ENCODE data around the gene ARL5B.
"Not testable (repeated sequence)": the region's sequence is repeated elsewhere in the genome, so short reads cannot be mapped to it uniquely, and the experiment has no call there.

Gene ARL5B

GRCh38 chr10:18659125-18659818, at the start of gene ARL5B:
TSS of gene ARL5B (plus strand) at chr10:18659431. CDS start at chr10:18659638, 207 bp downstream.
- peak; percentile 97 for DNase-seq (ENCODE audit: low read depth)

- peak; percentile 63 for DNase-seq (ENCODE audit: low read depth)
Observed at GRCh38 chr10:18610517-18610916, 48.7 kb upstream of the ARL5B start.

GRCh38 chr10:18611168-18611567, 48.1 kb upstream of the ARL5B start:
- DNase-seq (ENCODE audit: low read depth): no peak

GRCh38 chr10:18615618-18616017, 43.6 kb upstream of the ARL5B start:
- DNase-seq (ENCODE audit: low read depth): no peak

DNA sequence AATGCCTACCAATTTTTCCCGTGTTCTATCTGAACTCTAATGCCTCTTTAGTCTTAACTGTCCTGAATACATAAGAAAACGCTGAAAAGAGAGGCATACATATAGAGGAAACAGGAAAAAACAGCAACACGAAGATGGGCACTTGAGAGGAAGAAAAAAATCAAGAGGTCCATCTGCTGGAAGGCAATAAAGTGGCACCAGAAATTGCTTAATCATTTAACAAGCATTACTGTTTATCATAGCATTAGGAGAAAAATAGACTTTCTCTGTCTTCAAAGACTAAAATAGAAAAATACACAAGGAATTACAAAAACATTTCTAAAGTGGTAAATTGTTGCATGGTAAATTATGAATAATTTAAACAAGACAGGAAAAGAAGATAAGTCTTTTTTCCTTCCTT, 42.9 kb upstream of the ARL5B start:
- no peak for DNase-seq (ENCODE audit: low read depth)

DNA sequence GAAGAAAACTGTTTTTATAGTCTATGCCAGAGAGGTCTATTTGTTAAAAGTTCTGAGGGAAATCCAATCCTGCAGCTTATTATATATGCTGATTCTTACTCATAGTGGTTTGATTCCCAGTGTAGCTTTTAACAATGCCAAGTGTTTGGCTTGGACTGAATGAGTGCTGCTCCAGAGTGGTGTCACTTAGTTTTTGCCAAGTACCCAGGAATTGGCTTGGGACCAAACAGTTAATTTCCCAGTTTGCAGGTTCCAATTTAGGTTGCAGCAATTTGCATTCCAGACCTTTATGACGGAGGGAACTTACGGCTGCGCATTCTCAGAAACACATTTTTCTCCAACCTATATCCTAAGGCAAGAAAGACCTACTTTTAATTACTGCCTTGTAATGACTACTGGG, 40.2 kb upstream of the ARL5B start:
- DNase-seq (ENCODE audit: low read depth): peak; percentile 60

GRCh38 chr10:18620856-18621255, 38.4 kb upstream of the ARL5B start:
- no peak for DNase-seq (ENCODE audit: low read depth)

DNA sequence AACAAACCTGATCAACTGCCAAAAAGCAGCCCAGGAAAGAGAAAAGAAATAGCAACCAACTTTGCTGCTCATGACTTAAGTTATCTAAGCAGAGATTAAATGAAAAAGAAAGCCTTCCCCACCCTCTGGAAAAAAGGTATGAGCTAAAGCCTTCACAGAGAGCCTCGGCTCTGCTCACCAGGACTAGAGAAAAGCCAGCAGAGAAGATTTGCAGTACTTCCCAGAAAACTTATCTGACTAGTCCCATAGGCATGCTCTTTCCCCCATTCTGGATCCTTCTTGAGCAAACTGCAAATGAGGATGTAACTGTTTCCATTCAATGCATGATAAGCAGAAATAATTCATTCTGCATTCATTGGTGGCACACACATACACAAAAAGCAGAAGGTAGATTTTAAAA, 35.6 kb upstream of the ARL5B start:
- peak; percentile 16 for DNase-seq (ENCODE audit: low read depth)

DNA sequence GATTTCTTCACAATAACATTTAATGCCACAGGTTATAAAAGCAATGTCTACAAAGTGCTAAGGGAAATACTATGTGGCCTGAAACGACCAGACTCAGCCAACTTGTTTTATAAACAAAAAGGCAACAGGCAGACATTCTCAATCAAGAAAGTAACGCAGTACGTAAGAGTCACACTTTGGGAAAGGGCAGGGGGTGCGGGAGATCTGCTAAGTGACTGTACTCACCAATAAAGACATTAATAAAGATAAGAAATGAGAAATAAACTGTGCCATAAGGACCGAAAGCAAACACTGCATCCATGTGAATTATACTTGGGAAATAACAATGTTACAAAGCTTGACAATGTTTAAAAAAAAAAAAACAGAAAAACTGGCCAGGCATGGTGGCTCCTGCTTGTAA, 33.3 kb upstream of the ARL5B start:
- no peak for DNase-seq (ENCODE audit: low read depth)

DNA sequence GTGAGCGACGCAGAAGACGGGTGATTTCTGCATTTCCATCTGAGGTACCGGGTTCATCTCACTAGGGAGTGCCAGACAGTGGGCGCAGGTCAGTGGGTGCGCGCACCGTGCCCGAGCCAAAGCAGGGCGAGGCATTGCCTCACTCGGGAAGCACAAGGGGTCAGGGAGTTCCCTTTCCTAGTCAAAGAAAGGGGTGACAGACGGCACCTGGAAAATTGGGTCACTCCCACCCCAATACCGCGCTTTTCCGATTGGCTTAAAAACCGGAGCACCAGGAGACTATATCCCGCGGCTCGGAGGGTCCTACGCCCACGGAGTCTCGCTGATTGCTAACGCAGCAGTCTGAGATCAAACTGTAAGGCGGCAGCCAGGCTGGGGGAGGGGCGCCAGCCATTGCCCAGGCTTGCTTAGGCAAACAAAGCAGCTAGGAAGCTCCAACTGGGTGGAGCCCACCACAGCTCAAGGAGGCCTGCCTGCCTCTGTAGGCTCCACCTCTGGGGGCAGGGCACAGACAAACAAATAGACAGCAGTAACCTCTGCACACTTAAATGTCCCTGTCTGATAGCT, 31.7 kb upstream of the ARL5B start:
- peak; percentile 16 for DNase-seq (ENCODE audit: low read depth)

GRCh38 chr10:18632500-18632899, 26.7 kb upstream of the ARL5B start:
- DNase-seq (ENCODE audit: low read depth): not testable (repeated sequence)

DNA sequence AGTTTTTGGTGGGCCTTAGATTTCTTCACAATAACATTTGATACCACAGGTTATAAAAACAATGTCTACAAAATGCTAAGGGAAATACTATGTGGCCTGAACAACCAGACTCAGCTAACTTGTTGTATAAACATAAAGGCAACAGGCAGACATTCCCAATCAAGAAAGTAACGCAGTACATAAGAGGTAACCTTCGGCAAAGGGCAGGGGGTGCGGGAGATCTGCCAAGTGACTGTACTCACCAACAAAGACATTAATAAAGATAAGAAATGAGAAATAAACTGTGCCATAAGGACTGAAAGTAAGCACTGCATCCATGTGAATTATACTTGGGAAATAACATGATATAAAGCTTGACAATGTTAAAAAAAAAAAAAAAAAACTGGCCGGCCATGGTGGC, 23.2 kb upstream of the ARL5B start:
- no peak for DNase-seq (ENCODE audit: low read depth)

DNA sequence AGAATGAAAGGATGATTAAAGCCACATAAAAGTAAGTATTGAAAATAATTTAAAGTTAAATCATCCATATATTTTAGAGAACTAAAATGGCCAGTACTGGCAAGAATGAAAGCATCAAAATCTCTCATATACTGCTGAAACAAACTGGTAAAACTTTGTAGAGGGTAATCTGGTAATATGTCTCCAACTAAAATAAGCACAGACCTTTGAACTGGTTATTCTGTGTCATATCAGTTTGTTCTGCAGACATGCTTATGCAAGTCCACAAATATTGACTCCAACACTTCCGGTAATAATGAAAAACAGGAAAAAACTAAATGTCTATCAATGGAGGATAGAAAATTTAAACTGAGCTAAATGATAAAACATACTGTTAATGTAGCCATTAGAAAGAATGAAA, 21.8 kb upstream of the ARL5B start:
- not testable (repeated sequence) for DNase-seq (ENCODE audit: low read depth)

- DNase-seq (ENCODE audit: low read depth): not testable (repeated sequence)
Observed at GRCh38 chr10:18639719-18640118, 19.5 kb upstream of the ARL5B start.

DNA sequence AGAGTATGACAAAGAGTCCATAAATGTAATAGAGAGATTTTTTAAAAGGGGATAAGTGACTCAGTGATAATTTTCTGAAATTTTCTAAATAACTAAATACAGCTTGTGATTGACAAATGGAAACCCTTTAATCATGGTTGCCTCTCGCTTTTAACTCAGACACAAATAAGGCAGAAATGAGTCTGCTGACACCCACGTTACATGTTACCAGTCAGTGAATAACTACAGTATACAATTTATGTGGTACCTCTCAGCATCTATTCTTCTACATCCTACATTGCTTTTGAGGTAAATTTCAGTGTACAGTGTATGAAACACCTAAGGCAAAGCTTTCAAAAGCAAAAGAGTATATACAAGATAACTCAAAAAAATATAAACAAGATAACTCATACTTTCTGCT, 12.1 kb upstream of the ARL5B start:
- DNase-seq (ENCODE audit: low read depth): no peak

DNA sequence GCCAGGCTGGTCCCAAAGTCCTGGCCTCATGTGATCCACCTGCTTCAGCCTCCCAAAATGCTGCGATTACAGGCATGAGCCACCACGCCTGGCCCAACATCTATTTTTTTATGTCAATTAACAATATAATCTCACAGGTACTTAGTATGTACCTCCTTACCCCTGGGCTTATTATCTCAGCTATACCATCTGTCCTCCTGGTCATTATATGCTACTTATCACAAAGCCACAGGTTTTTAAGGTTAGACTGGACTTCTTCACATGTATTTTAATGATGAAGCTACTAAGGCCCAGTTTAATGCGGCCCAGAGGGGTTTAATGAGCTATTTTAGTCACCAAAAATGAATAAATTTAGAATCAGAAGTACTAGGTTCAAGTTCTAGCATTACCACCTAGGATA, 11.3 kb upstream of the ARL5B start:
- no peak for DNase-seq (ENCODE audit: low read depth)

DNA sequence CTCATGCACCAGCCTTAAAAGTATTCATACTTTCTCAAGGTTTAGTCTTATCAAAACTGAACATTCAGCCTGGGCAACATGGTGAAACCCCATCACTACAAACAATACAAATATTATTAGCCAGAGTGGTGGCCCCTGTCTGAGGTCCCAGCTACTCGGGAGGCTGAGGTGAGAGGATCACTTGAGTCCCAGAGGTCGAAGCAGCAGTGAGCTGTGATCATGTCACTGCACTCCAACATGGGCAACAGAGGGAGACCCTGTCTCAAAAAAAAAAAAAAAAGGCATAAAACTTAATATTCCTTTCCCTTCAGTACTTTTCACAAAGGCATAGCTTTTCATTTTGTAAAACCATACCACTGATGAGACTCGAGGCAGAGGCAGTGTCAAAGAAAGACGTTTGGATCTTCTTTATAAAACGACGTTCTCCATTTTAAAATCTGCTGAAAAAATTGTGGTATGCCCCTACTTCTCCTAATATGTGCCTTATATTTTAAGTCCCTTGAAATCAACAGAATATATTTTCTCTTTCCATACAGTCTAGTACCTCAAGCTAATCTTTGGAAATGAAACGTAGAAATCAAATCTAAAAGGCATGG, 9.8 kb upstream of the ARL5B start:
- no peak for DNase-seq (ENCODE audit: low read depth)

- no peak for DNase-seq (ENCODE audit: low read depth)
Observed at GRCh38 chr10:18650404-18650997, 8.7 kb upstream of the ARL5B start.

- peak; percentile 71 for DNase-seq (ENCODE audit: low read depth)
Observed at GRCh38 chr10:18651324-18652007, 7.8 kb upstream of the ARL5B start, which contains the start of gene NSUN6. TSS of gene NSUN6 (minus strand) at chr10:18651587. CDS start at chr10:18651203, 384 bp downstream.

GRCh38 chr10:18653112-18653511, 6.1 kb upstream of the ARL5B start:
- no peak for DNase-seq (ENCODE audit: low read depth)

GRCh38 chr10:18656724-18657123, 2.5 kb upstream of the ARL5B start:
- no peak for DNase-seq (ENCODE audit: low read depth)
